ENCODE measurements around the gene TRMT11.

- TF ChIP-seq CTCF (optimal IDR thresholded peaks at IDR 0.05 in 1 of 3, IDR thresholded peaks at IDR 0.05 in 1 of 3, conservative IDR thresholded peaks at IDR 0.05 in 1 of 3; ENCODE audit: extremely low read depth in 1 of 3, insufficient read depth in 2 of 3, low read length in 3 of 3) (no peak), EZH2 (IDR thresholded peaks at IDR 0.05; ENCODE audit: low read length) (no peak)
Measured at GRCh38 chr6:126035764-126036163, 49.4 kb downstream of the TRMT11 start.
